Mucosa of descending colon (tissue), 3 donors: ENCODE measurements around the gene CDS2. TPM values are rescaled to one million over a fixed set of nuclear protein-coding genes. Genes with fewer than 3 reads are reported as not detected.
A peak's percentile ranks its signal among the peaks of the same experiment; 100 is the strongest.

Experiments
- ATAC-seq: fragments of 200-7000 bp; cut with Tn5 transposase; one replicate; pipeline ENCODE4 v1.9.1; 2020; ENCODE audit warnings: mild to moderate bottlenecking, moderate library complexity
- DNase-seq, 3 donors: peaks; one replicate each; pipeline ENCODE4 v3.0.0-alpha.2; 2020
- H3K36me3 ChIP-seq: fragments of 200-600 bp; one replicate; pipeline ENCODE4 v1.8.0; 2021; ENCODE audit warnings: low read depth, mild to moderate bottlenecking
- H3K4me1 ChIP-seq: fragments of 200-600 bp; one replicate; pipeline ENCODE4 v1.8.0; 2021; ENCODE audit warnings: low read depth, mild to moderate bottlenecking
- H3K4me3 ChIP-seq: fragments of 200-600 bp; one replicate; pipeline ENCODE4 v1.8.0; 2021; ENCODE audit warnings: mild to moderate bottlenecking
- H3K9me3 ChIP-seq: fragments of 200-600 bp; one replicate; pipeline ENCODE4 v1.8.0; 2021; ENCODE audit warnings: mild to moderate bottlenecking
- intact Hi-C, 2 donors: fragments of 100-400 bp; cut with DNase I in 1 of 2; cut with micrococcal nuclease in 1 of 2; formaldehyde crosslinking; loops; one replicate each; pipeline versions ENCODE4 v1.11.0 to v1.11.1; 2022; cut with DNase I, micrococcal nuclease
- total RNA-seq, 3 donors: library from RNA; stranded (reverse); fragmentation: NEBNext Ultra II Directional in 2 of 3; extraction: Animal tissue kit (Norgen Biotek cat#: 25700) in 2 of 3; gene quantifications; one replicate each; pipeline versions ENCODE4 v1.2.1 to v1.2.4, GENCODE V29; 2021 to 2023
- TF ChIP-seq, protein P1 (sequence below): fragments of 200-600 bp; IDR thresholded peaks from one replicate; pipeline ENCODE4 v1.8.0; 2022; ENCODE audit warnings: antibody characterized with exemption, mild to moderate bottlenecking
- donor health status: DM: no; HTN: no; CAD: no; lungs with moderate emphysema.
- donor health status: DM: no; HTN: no; CAD: no.
- donor health status: DM: no; HTN: yes; CAD: no.

The CDS2 gene
- total RNA-seq, 3 donors from 2014 or later = 37.9 to 59.5 (median 39.6) TPM

DNA sequence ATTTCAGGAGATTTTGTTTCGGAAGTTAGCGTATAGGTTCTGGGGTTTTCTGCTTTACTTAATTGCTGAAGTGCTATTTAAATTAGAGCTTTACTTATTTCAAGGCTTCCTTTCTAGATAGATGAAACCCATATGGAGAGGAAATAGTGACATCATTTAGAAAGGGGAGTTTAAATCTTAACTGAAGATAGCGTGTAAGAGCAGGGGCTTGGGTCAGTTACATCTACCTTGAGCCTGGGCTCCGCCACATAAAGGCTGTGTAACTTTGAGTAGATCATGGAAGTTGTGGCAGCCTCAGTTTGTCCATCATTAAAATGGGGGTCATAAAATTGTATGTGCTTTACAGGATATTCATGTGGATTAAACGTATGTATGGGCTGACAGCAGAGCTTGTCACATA is 4.7 kb downstream of the CDS2 start:
- Histone ChIP-seq H3K36me3 (peaks cover 3% of the 10 kb centered on the region), H3K9me3 (no peaks in the 10 kb centered on the region), H3K4me1 (peaks cover 5% of the 10 kb centered on the region), H3K4me3 (no peak overlapping the region)
- no peak for DNase-seq
- intact Hi-C loops = no loop called here
- TF ChIP-seq, protein P1, sequence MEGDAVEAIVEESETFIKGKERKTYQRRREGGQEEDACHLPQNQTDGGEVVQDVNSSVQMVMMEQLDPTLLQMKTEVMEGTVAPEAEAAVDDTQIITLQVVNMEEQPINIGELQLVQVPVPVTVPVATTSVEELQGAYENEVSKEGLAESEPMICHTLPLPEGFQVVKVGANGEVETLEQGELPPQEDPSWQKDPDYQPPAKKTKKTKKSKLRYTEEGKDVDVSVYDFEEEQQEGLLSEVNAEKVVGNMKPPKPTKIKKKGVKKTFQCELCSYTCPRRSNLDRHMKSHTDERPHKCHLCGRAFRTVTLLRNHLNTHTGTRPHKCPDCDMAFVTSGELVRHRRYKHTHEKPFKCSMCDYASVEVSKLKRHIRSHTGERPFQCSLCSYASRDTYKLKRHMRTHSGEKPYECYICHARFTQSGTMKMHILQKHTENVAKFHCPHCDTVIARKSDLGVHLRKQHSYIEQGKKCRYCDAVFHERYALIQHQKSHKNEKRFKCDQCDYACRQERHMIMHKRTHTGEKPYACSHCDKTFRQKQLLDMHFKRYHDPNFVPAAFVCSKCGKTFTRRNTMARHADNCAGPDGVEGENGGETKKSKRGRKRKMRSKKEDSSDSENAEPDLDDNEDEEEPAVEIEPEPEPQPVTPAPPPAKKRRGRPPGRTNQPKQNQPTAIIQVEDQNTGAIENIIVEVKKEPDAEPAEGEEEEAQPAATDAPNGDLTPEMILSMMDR = no peak
- no peak for ATAC-seq

DNA sequence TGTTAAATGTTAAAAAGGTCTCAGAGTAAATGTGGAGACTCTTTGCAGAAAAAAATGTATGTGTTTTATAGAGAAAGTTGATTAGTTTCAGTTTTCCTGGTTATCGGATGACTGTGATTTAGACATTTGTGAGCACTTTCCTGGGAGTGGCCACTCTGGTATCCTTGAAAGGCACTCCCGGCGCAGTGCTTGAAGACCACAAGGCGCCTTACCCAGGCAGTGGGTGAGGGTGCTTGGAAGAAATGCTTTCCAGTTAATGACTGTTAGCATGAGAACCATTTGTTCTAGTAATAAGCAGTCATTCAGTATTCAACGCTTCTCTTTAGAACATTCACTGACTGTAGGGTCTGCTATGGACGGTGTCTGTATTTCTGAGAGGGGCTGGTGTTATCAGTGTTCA is 7.2 kb downstream of the CDS2 start:
- no peak for ATAC-seq
- Histone ChIP-seq H3K4me3 (no peak overlapping the region), H3K9me3 (no peaks in the 10 kb centered on the region), H3K36me3 (no peaks in the 10 kb centered on the region), H3K4me1 (peaks cover 2% of the 10 kb centered on the region)
- intact Hi-C loops = no loop called here
- DNase-seq = no peak
- TF ChIP-seq, protein P1 = no peak

DNA sequence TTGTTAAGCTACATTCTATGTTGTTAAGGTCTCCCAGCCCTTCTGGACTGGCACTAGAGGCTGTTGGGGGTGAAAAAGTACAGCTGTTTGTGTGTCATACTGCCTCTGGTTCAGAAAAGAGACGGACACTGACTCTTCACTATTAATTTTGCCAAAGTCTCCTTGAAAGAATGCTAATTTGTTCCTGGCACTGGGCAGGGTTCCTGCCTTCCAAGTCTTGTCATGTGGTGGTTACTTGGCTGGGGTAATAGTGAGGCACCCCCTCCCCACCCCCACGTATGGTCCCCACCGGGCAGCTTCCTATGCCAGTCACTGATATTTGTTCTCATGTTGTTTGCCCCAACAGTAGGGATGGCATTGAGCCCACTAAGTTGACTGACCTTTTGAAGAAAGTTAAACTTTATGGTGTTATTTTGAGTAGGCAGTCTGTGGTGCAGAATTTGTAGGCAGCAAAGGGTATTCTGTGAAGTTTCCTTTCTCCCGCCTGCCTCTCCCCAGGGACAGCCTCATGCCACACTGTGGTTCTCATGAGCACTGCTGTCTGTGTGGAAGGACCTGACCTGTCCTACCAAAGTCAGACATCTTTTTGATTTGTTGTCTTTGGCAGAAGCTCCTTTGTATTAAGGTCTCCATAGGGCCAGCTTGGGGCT is 8.7 kb downstream of the CDS2 start:
- peaks cover 6% of the 10 kb centered on the region for H3K4me1 ChIP-seq
- H3K9me3 ChIP-seq = no peaks in the 10 kb centered on the region
- DNase-seq (no peak), ATAC-seq (no peak)
- intact Hi-C loops = no loop called here
- TF ChIP-seq, protein P1 = no peak
- H3K36me3 ChIP-seq = no peaks in the 10 kb centered on the region
- H3K4me3 ChIP-seq = no peak overlapping the region

- TF ChIP-seq, protein P1 = no peak
- Histone ChIP-seq H3K4me1 (peaks cover 6% of the 10 kb centered on the region), H3K36me3 (no peaks in the 10 kb centered on the region), H3K9me3 (no peaks in the 10 kb centered on the region), H3K4me3 (no peak overlapping the region)
- intact Hi-C loops = no loop called here
- ATAC-seq (no peak), DNase-seq (no peak)
Measured at GRCh38 chr20:5136096-5136495, 9.3 kb downstream of the CDS2 start.

GRCh38 chr20:5140195-5140594 is 13.4 kb downstream of the CDS2 start:
- Histone ChIP-seq H3K9me3 (no peaks in the 10 kb centered on the region), H3K4me1 (peaks cover 6% of the 10 kb centered on the region), H3K36me3 (no peaks in the 10 kb centered on the region), H3K4me3 (no peak overlapping the region)
- intact Hi-C loops = no loop called here
- TF ChIP-seq, protein P1 = no peak
- ATAC-seq = peak; percentile 37
- no peak for DNase-seq

DNA sequence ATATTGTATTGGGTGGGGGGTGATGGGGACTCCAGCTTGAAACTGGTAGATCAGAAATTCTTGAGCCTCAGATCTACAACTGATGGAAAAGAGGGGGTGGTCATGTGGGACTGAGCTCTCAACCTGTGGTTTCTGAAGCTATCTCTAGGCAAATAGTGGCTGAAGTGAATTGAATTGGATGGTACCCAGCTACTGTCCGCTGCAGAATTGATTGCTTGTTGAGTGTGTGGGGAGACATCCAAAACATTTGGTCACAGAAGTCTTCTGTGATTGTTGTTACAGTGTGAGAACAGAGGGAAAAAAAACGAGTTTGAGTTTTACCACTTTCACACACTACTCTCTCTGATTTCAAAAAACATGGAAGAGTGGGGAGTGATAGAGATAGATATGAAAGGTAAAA is 14.8 kb downstream of the CDS2 start:
- intact Hi-C loops = no loop called here
- ATAC-seq (no peak), DNase-seq (no peak)
- H3K9me3 ChIP-seq = no peaks in the 10 kb centered on the region
- peaks cover 6% of the 10 kb centered on the region for H3K4me1 ChIP-seq
- H3K36me3 ChIP-seq = no peaks in the 10 kb centered on the region
- no peak overlapping the region for H3K4me3 ChIP-seq
- TF ChIP-seq, protein P1 = no peak
